HG03521 (cell line): ENCODE data around the gene CLEC2A.

Experiments used
- ATAC-seq: cut with Tn5 transposase; IDR thresholded peaks from one replicate; pipeline ENCODE4 v1.9.1; 2021; ENCODE audit warnings: mild to moderate bottlenecking, moderate library complexity; ENCODE audit not compliant: unreplicated experiment

CLEC2A gene

GRCh38 chr12:9935026-9935425, 2.9 kb upstream of the CLEC2A start:
- ATAC-seq: no peak

GRCh38 chr12:9933958-9934357, 1.8 kb upstream of the CLEC2A start:
- no peak for ATAC-seq

GRCh38 chr12:9931245-9931644, 925 bp downstream of the CLEC2A start:
- ATAC-seq: no peak

- ATAC-seq: no peak
Observed at GRCh38 chr12:9928607-9929006, 3.6 kb downstream of the CLEC2A start.

- no peak for ATAC-seq
Observed at GRCh38 chr12:9926876-9927275, 5.3 kb downstream of the CLEC2A start.

- no peak for ATAC-seq
Observed at GRCh38 chr12:9925705-9926393, 6.3 kb downstream of the CLEC2A start.

- ATAC-seq: no peak
Observed at GRCh38 chr12:9922429-9922828, 9.7 kb downstream of the CLEC2A start.

- ATAC-seq: no peak
Observed at GRCh38 chr12:9920451-9920850, 11.7 kb downstream of the CLEC2A start.

GRCh38 chr12:9919443-9919842, 12.7 kb downstream of the CLEC2A start:
- ATAC-seq: no peak

GRCh38 chr12:9911708-9912107, 20.5 kb downstream of the CLEC2A start:
- ATAC-seq: no peak

GRCh38 chr12:9910716-9911421, 21.3 kb downstream of the CLEC2A start:
- ATAC-seq: no peak

- ATAC-seq: no peak
Observed at GRCh38 chr12:9909724-9910123, 22.4 kb downstream of the CLEC2A start.

- ATAC-seq: no peak
Observed at GRCh38 chr12:9908350-9908749, 23.8 kb downstream of the CLEC2A start.

GRCh38 chr12:9907769-9908168, 24.4 kb downstream of the CLEC2A start:
- ATAC-seq: no peak

GRCh38 chr12:9906873-9907272, 25.3 kb downstream of the CLEC2A start:
- ATAC-seq: no peak

- ATAC-seq: no peak
Observed at GRCh38 chr12:9902539-9903228, 29.5 kb downstream of the CLEC2A start.

GRCh38 chr12:9900930-9901329, 31.2 kb downstream of the CLEC2A start:
- ATAC-seq: no peak

- no peak for ATAC-seq
Observed at GRCh38 chr12:9899209-9899608, 33.0 kb downstream of the CLEC2A start.

- ATAC-seq: no peak
Observed at GRCh38 chr12:9897535-9897934, 34.6 kb downstream of the CLEC2A start.

- ATAC-seq: no peak
Observed at GRCh38 chr12:9895215-9895971, 36.8 kb downstream of the CLEC2A start.

GRCh38 chr12:9888665-9889273, 43.4 kb downstream of the CLEC2A start:
- ATAC-seq: no peak
